K562 (cell line): Measurements from ENCODE around the gene SSBP2.

Source experiments
- CTCF ChIP-seq, 3 experiments: IDR thresholded peaks in 2 of 3; conservative IDR thresholded peaks in 1 of 3; 2 replicates each; pipeline ENCODE4 v1.5.1; 2011 to 2012; ENCODE audit warnings: low read length in 3 of 3, mild to moderate bottlenecking in 3 of 3, control low read depth in 2 of 3, improper control_type of control experiment in 1 of 3, inconsistent platforms in 1 of 3, low read depth in 1 of 3, mixed read lengths in 1 of 3, moderate library complexity in 1 of 3; ENCODE audit not compliant: insufficient read depth in 2 of 3
- CUX1 ChIP-seq: fragments of 200-800 bp; sonication (Bioruptor generic); IDR thresholded peaks from 2 replicates; pipeline ENCODE4 v1.6.1; 2016; ENCODE audit warnings: missing genetic modification characterization, missing compliant biosample characterization
- FOXJ3 ChIP-seq: sonication (generic); formaldehyde crosslinking; IDR thresholded peaks from 2 replicates; pipeline ENCODE4 v1.4.0; 2020; ENCODE audit warnings: mild to moderate bottlenecking, missing genetic modification reagents
- FOXM1 ChIP-seq, 2 experiments: fragments of 450-650 bp in 1 of 2; sonication (generic) in 1 of 2; formaldehyde crosslinking in 1 of 2; IDR thresholded peaks; 2 replicates each; pipeline versions ENCODE4 v1.6.1 to v1.9.0; 2017 to 2022; ENCODE audit warnings: low read depth in 2 of 2, mild to moderate bottlenecking in 2 of 2, missing genetic modification reagents in 1 of 2, moderate library complexity in 1 of 2
- MAX ChIP-seq: sonication (generic); formaldehyde crosslinking; IDR thresholded peaks from 2 replicates; pipeline ENCODE4 v1.9.0; 2022; ENCODE audit warnings: mild to moderate bottlenecking, missing genetic modification reagents
- MECOM ChIP-seq: fragments of 250-450 bp; sonication (Bioruptor Pico); IDR thresholded peaks from 2 replicates; pipeline ENCODE4 v1.8.0; 2022; ENCODE audit warnings: inconsistent platforms
- NELFE ChIP-seq: IDR thresholded peaks from 2 replicates; pipeline ENCODE4 v1.6.1; 2011; ENCODE audit warnings: mild to moderate bottlenecking; ENCODE audit not compliant: insufficient read depth, insufficient read length
- PHF8 ChIP-seq: fragments of 200-600 bp; sonication (generic); IDR thresholded peaks from 2 replicates; pipeline ENCODE4 v1.6.1; 2012; ENCODE audit warnings: mixed run types, mild to moderate bottlenecking, inconsistent platforms, low read length, moderate library complexity, borderline replicate concordance

- no peak for TF ChIP-seq CTCF (IDR thresholded peaks at IDR 0.05 in 2 of 3, conservative IDR thresholded peaks at IDR 0.05 in 1 of 3; ENCODE audit: insufficient read depth in 2 of 3, low read depth in 1 of 3, low read length in 3 of 3)
- no peak; the same call in 1 of the 2 replicates for TF ChIP-seq PHF8
- TF ChIP-seq NELFE, result no peak
- no peak for TF ChIP-seq CUX1
- no peak for TF ChIP-seq FOXM1 (IDR thresholded peaks at IDR 0.05; ENCODE audit: low read depth)
- TF ChIP-seq FOXM1 (CRISPR knock-in tag; IDR thresholded peaks at IDR 0.05; ENCODE audit: low read depth), result no peak
- TF ChIP-seq FOXJ3 (CRISPR knock-in tag), result no peak
- TF ChIP-seq MECOM (CRISPR knock-in tag), result no peak
- TF ChIP-seq MAX, result no peak
These were observed 439 bp downstream of the SSBP2 start for GRCh38 chr5:81750308-81751008.
